MM.1S (cell line): ENCODE measurements around the gene FH.

ENCODE experiments used
- DNase-seq: peaks from one replicate; pipeline ENCODE4 v3.0.0-alpha.2; 2015
- H2AFZ ChIP-seq: fragments of 300-600 bp; sonication (generic); 2 replicates; pipeline ENCODE4 v1.6.0; 2016; ENCODE audit warnings: antibody characterized with exemption, low read length
- H3F3A ChIP-seq: fragments of 300-600 bp; sonication (generic); 2 replicates; pipeline ENCODE4 v1.6.1; 2016; ENCODE audit warnings: mild to moderate bottlenecking, antibody characterized with exemption, low read length, moderate library complexity, mixed read lengths; ENCODE audit not compliant: insufficient read depth
- H3K27ac ChIP-seq: fragments of 300-600 bp; sonication (generic); 2 replicates; pipeline ENCODE4 v1.5.1; 2016; ENCODE audit warnings: mild to moderate bottlenecking, low read length
- H3K27me3 ChIP-seq: fragments of 300-600 bp; sonication (generic); replicated peaks from 2 replicates; pipeline ENCODE4 v1.6.0; 2016; ENCODE audit warnings: low read length; ENCODE audit not compliant: insufficient read depth
- H3K36me3 ChIP-seq: fragments of 300-600 bp; sonication (generic); replicated peaks from 2 replicates; pipeline ENCODE4 v1.6.1; 2016; ENCODE audit warnings: mild to moderate bottlenecking, low read length, mixed read lengths; ENCODE audit not compliant: insufficient read depth
- H3K4me1 ChIP-seq: fragments of 300-600 bp; sonication (generic); 2 replicates; pipeline ENCODE4 v1.6.1; 2016; ENCODE audit warnings: low read length, mixed read lengths
- H3K4me2 ChIP-seq: fragments of 300-600 bp; sonication (generic); 2 replicates; pipeline ENCODE4 v1.6.0; 2016; ENCODE audit warnings: low read depth, low read length
- H3K4me3 ChIP-seq: fragments of 300-600 bp; sonication (generic); 2 replicates; pipeline ENCODE4 v1.5.1; 2016; ENCODE audit warnings: low read length, mixed read lengths
- H3K79me2 ChIP-seq: fragments of 300-600 bp; sonication (generic); 2 replicates; pipeline ENCODE4 v1.6.1; 2016; ENCODE audit warnings: mixed run types, low read length, mixed read lengths
- H3K9ac ChIP-seq: fragments of 300-600 bp; sonication (generic); 2 replicates; pipeline ENCODE4 v1.6.1; 2016; ENCODE audit warnings: low read length, mixed read lengths
- H3K9me2 ChIP-seq: fragments of 300-600 bp; sonication (generic); replicated peaks from 2 replicates; pipeline ENCODE4 v1.6.1; 2016; ENCODE audit warnings: mild to moderate bottlenecking, low read length, mixed read lengths; ENCODE audit not compliant: insufficient read depth
- H3K9me3 ChIP-seq: fragments of 300-600 bp; sonication (generic); replicated peaks from 2 replicates; pipeline ENCODE4 v1.6.1; 2016; ENCODE audit warnings: mild to moderate bottlenecking, low read length, mixed read lengths; ENCODE audit not compliant: insufficient read depth
- H4K20me1 ChIP-seq: fragments of 300-600 bp; sonication (generic); 2 replicates; pipeline ENCODE4 v1.6.1; 2016; ENCODE audit warnings: mild to moderate bottlenecking, low read length, moderate library complexity, mixed read lengths; ENCODE audit not compliant: insufficient read depth
- EZH2 ChIP-seq: fragments of 300-600 bp; sonication (generic); optimal IDR thresholded peaks from 2 replicates; pipeline ENCODE3; 2017; ENCODE audit warnings: low read depth, mild to moderate bottlenecking, antibody characterized with exemption, low read length, mixed read lengths
- EZH2phosphoT487 ChIP-seq: fragments of 300-600 bp; sonication (generic); IDR thresholded peaks from 2 replicates; pipeline ENCODE4 v1.6.1; 2018; ENCODE audit warnings: antibody characterized with exemption, low read length
- TF ChIP-seq, protein P1 (sequence below): fragments of 300-600 bp; sonication (generic); IDR thresholded peaks from 2 replicates; pipeline ENCODE4 v1.5.1; 2016; ENCODE audit warnings: antibody characterized with exemption, low read length, mixed read lengths

The FH gene

DNA sequence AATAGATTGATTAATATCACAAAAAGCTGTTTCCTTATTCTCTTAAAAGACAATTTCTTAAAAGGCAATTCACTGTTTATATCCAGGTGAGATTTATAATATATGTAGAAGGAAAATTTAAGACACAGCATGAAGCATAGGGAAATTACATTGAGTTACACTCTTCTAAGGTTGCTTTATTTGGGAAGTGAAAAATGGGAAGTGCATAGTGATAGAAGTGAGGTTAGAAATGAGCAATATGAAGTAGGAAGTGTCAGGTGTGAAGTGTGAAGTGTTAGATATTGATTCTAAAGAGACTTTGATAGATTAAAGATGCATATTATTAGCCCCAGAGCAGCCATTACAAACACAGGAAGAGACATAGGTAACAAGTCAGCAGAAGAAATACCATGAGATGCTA, 40.3 kb downstream of the FH start:
- no peaks in the 10 kb centered on the region for H3K9me2 ChIP-seq
- no peak overlapping the region for H2AFZ ChIP-seq
- no peaks in the 10 kb centered on the region for H3K79me2 ChIP-seq
- DNase-seq = no peak
- H4K20me1 ChIP-seq = no peaks in the 10 kb centered on the region
- H3K27me3 ChIP-seq = no peaks in the 10 kb centered on the region
- no peak overlapping the region for H3K9ac ChIP-seq
- H3F3A ChIP-seq = no peaks in the 10 kb centered on the region
- H3K4me2 ChIP-seq = no peak overlapping the region
- no peak overlapping the region for H3K4me3 ChIP-seq
- H3K27ac ChIP-seq = no peak overlapping the region
- H3K9me3 ChIP-seq = no peaks in the 10 kb centered on the region
- no peaks in the 10 kb centered on the region for H3K36me3 ChIP-seq
- TF ChIP-seq EZH2 = no peak
- TF ChIP-seq, protein P1, sequence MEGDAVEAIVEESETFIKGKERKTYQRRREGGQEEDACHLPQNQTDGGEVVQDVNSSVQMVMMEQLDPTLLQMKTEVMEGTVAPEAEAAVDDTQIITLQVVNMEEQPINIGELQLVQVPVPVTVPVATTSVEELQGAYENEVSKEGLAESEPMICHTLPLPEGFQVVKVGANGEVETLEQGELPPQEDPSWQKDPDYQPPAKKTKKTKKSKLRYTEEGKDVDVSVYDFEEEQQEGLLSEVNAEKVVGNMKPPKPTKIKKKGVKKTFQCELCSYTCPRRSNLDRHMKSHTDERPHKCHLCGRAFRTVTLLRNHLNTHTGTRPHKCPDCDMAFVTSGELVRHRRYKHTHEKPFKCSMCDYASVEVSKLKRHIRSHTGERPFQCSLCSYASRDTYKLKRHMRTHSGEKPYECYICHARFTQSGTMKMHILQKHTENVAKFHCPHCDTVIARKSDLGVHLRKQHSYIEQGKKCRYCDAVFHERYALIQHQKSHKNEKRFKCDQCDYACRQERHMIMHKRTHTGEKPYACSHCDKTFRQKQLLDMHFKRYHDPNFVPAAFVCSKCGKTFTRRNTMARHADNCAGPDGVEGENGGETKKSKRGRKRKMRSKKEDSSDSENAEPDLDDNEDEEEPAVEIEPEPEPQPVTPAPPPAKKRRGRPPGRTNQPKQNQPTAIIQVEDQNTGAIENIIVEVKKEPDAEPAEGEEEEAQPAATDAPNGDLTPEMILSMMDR = no peak
- TF ChIP-seq EZH2phosphoT487 = no peak
- H3K4me1 ChIP-seq = no peaks in the 10 kb centered on the region

DNA sequence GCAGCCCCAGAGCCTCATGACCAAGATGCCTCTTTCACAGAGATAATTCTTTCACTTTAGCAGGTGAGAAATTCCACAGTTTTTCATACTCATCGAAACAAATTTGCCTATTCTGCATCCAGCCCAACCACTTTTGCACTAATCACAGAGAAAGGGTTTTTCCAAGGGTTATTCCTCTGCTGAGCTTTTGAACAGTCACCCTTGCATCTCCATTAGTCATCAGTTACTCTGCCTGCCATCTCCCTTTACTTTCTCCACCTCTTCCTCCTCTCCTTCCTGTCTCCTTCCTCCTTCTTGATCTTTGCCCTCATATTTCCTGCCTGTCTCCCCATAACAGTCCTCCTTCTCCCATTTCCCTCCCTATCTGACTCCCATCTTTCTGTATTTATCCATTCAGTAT, 43.9 kb downstream of the FH start:
- DNase-seq = no peak
- no peaks in the 10 kb centered on the region for H3F3A ChIP-seq
- no peaks in the 10 kb centered on the region for H3K36me3 ChIP-seq
- no peaks in the 10 kb centered on the region for H3K79me2 ChIP-seq
- no peaks in the 10 kb centered on the region for H3K9me3 ChIP-seq
- H3K27me3 ChIP-seq = no peaks in the 10 kb centered on the region
- H3K9ac ChIP-seq = no peak overlapping the region
- H3K27ac ChIP-seq = no peak overlapping the region
- TF ChIP-seq EZH2 (no peak), EZH2phosphoT487 (no peak)
- TF ChIP-seq, protein P1 = no peak
- no peak overlapping the region for H3K4me2 ChIP-seq
- no peak overlapping the region for H2AFZ ChIP-seq
- no peaks in the 10 kb centered on the region for H3K9me2 ChIP-seq
- no peak overlapping the region for H3K4me3 ChIP-seq
- no peaks in the 10 kb centered on the region for H4K20me1 ChIP-seq
- no peaks in the 10 kb centered on the region for H3K4me1 ChIP-seq

DNA sequence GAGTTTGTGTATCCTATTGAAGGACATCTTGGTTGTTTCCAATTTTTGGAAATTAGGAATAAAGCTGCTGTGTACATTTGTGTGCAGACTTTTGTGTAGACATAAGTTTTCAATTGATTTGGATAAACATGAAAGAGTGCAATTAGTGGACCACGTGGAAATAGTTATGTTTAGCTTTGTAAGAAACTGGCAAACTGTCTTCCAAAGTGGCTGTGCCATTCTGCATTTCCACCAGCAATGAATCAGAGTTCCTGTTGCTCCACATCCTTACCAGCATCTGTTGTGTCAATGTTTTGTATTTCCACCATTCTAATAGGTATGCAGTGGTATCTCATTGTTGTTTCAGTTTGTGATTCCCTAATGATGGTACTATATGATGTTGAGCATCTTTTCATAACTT, 46.5 kb downstream of the FH start:
- Histone ChIP-seq H3K4me2 (no peak overlapping the region), H3F3A (no peaks in the 10 kb centered on the region), H3K79me2 (no peaks in the 10 kb centered on the region), H3K9ac (no peak overlapping the region), H3K36me3 (no peaks in the 10 kb centered on the region), H4K20me1 (no peaks in the 10 kb centered on the region), H3K9me3 (no peaks in the 10 kb centered on the region), H3K27ac (no peak overlapping the region), H3K4me1 (no peaks in the 10 kb centered on the region), H3K27me3 (no peaks in the 10 kb centered on the region), H2AFZ (no peak overlapping the region), H3K4me3 (no peak overlapping the region), H3K9me2 (no peaks in the 10 kb centered on the region)
- DNase-seq = no peak
- TF ChIP-seq EZH2phosphoT487 (no peak), EZH2 (no peak)
- TF ChIP-seq, protein P1 = no peak
